GM11168 (cell line): ENCODE data around the gene ADCY1.

Experiments used
- in situ Hi-C: fragments of 300-500 bp; cut with MboI; formaldehyde crosslinking; loops from one replicate; pipeline ENCODE4 v1.12.0; 2022; ENCODE audit warnings: low sequenced_read_pairs; ENCODE audit not compliant: unreplicated experiment

Gene ADCY1

DNA sequence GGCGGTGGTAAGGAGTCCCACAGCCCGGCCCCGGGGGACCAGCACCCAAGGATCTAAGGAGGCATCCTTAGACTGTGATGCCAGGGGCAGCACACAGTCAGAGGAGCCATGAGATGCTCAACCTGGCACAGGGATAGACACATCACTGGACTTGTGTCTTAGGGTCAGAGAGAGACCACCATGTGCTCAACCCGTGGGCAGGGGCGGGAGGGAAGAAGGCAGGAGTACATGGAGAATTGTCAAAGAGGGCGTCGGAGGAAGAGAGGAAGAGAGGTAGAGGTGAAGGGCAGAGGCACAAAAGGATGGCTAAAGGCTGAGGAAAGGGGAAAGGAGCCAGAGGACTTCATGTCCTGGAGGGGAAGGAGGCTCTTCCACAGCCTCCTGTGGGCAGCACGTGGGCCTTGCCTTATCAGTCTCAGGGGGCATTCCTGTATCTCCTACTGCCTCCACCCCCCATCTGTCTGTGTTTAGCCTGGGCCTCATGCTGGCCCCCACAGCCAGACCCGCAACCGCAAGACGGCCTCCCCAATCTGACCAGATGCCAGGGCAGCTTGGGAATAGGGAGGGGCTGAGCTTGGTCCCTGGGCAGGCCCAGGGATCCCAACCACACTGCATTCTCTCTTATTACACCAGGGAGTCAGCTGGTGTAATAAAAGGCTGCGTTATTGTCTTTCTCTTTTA is 2.2 kb downstream of the ADCY1 start:
- in situ Hi-C loops = no loop called here

DNA sequence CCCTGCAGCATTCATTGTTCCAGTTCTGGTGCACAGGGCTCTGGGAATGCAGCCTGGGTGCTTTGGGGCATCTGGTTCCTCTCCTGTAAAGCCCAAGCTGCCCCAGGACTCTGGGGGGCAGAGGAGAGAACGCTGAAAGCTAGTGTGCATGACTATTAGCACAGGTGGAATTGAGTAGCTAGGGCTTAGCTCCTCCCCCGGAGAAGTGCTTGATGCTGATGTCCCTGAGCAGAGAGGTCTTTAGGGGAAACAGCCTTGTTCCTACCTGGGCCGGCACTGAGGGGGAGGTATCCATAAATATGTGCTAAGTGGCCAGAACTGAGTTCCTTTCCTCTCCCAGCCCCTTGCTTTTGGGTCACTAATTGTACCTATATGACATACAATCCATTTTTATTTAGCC is 3.9 kb downstream of the ADCY1 start:
- in situ Hi-C loops = no loop called here

DNA sequence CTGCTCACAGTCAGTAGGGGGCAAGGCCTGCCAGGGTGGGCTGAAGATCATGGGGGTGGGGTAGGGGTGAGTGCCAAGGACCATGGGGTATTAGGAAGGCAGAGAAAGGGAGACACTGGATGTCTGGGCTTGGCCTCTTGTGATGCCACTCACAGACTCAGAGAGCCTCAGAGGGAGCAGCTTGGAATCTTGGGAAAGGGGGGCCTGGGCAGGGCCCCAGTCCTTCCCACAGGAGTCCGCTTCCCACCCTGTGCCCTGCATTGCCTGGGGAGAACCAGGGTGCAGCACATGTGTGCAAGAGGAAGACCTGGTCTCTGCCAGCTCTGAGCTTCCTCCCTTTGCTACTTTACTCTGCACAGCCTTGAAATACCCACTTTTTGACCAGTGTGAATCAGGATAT is 4.3 kb downstream of the ADCY1 start:
- in situ Hi-C loops = no loop called here

GRCh38 chr7:45579391-45579801 is 5.2 kb downstream of the ADCY1 start:
- in situ Hi-C loops = no loop called here

GRCh38 chr7:45580053-45580872 is 6.1 kb downstream of the ADCY1 start:
- in situ Hi-C loops = no loop called here

DNA sequence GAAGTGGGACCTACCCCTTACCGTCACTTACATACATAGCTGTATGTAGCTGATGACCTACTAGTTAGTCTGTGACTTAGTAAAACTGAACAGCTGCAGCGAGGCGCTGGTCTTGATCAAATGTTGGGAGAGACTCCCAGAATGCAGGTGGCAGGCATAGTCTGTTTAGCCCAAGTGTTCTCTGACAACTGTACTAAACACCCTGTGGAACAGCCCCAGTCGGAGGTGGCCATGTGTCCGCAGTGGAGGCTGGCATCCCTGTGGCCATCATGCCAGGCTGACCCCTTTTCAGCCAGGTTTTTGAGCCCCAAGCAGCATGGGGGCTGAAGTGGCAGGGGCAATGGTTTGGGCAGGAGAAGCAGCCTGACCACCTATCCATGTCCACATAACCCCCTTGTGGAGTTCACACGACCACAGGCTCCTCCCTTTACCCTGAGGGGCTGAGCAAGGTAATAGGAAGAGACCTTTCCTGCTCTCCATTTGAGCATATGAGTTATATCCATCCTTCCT is 7.2 kb downstream of the ADCY1 start:
- in situ Hi-C loops = no loop called here

GRCh38 chr7:45582136-45582749 is 8.1 kb downstream of the ADCY1 start:
- in situ Hi-C loops = no loop called here

DNA sequence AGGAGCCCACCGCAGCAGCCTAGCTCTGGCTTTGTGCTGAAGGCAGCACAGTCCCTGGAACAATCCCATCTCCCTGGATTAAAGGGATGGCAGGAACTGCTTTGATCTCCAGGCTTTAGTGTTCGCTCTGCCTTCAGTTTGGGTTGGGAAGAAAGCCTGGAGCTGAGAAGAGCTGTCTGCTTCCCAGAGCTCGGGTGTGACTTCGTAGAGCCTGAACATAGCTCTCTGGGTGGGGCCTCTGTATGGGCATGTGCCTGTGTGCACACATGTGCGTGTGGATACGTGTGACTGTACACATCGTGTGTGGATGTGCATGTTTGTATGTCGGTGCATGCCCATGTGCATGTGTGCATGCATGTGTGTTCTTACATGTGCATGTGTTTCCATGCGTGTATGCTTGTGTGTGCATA is 8.7 kb downstream of the ADCY1 start:
- in situ Hi-C loops = no loop called here

DNA sequence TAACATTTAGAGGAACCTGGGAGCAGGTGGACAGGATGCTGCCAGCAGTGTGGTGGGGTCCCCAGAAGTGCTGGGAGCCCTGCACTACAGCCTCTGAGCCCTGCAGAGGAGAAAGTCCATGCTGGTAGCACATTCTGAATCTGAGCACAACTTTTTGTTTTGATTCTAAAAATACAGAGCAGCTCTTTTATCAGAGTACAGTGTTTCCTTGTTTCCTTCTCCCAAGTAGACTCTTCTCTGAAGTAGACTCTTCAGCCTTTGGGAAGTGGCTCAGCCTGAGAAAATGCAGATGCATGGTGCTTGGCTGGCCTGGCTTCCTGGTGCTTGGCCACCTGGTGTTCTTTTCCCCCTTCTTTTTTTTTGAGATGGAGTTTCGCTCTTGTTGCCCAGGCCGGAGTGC is 9.1 kb downstream of the ADCY1 start:
- in situ Hi-C loops = no loop called here

GRCh38 chr7:45584261-45585210 is 10.4 kb downstream of the ADCY1 start:
- in situ Hi-C loops = no loop called here

- in situ Hi-C loops = no loop called here
These were observed 11.5 kb downstream of the ADCY1 start for GRCh38 chr7:45585628-45586027.

DNA sequence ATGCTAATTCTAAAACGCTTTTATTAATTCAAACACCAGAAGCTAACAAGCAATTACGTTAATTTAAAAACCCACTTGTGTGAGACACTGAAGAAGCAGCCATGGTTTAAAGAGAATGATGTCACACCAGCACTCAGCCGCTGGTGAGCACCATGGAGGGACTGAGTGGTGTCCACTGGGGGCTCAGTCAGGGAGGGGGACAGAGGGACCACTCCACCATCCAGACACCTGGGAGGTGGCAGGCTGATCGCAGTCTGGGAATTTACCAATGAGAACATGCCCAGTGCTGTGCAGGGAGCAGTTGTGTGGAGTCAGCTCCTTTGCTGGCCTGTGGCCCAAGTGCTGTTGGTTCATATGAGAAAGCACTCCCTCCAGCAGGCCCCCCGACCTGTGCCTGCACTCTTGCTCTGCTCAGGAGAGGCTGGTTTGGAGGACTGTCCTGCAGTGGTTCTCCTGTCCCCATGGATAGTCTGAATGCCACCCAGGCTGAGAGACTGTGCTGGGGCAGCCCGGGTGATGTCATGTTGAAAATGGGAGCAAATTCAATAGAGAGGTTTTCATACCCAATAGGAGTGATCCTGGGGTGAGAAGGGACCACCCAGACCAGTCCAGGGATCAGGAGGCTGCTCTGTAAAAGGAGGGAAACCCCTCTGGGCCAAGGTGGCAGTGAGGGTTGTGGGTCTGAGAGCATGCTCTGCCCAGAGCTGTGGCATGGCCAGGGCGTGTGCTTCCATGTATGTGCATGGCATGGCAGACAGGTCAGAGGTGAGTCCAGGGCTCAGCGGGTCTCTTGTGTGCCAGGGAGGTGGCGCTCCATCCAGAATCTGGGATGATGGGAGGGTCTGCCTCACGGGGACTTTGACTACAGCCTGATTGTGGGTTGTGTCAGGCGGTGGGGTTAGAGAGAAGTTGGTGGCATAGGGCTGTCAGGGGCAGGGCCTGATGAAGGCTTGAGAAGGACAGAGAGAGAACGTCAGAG is 12.7 kb downstream of the ADCY1 start:
- in situ Hi-C loops = no loop called here

- in situ Hi-C loops = no loop called here
These were observed 14.3 kb downstream of the ADCY1 start for GRCh38 chr7:45588466-45588865.

DNA sequence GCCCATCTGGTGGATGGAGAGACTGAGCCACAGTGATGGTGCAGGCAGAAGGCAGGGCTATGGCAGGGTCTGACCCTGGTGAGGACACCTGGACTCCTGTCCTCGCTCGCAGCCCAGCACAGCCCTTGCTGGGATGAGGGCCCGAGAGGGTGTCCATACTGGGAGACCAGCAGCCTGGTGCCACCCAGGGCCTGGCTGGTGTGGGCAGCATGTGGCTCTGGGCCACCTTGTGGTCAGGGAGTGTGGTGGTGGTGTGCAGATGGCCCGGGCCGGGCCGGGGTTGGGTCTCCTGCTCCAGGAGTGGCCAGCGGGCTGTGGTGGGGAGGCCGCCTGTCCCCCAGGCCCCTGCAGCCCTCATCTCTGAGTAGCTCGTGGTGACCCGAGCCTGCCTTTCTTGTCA is 14.9 kb downstream of the ADCY1 start:
- in situ Hi-C loops = no loop called here

DNA sequence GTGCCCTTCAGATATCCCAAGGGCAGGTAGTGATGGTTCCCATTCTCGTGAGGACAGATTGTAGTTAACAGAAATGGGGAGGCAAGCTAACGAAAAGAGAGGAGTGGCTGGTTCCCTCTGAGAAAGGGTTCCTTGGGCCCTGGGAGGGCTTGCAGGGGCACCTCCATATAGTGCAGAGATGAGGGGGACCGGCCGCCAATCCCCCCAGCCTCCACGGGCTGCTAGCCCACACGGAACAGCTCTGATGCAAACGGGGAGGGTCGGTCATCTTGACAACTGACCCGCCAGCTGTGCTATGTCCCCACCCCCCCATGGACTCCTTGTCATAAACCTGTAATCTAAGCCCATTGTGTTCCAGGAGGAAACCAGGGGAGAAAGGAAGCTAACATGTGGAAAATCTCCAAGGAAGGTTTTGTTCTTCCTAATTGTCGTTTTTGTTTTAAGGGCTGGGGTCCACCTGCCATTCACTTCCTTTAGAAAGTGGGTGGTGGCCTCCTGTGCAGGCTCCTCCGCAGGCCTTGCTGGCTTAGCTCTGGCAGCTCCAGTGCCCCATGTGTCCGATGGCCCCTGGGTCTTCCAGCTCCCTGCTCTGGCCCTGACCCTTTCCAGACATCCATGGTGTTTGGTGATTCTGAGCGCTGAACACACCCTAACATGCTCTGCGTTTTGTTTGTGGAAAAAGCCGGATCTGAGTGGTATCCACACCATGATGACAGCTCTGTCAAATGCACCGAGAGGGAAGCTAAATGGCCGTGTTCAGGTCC is 15.9 kb downstream of the ADCY1 start:
- in situ Hi-C loops = no loop called here

DNA sequence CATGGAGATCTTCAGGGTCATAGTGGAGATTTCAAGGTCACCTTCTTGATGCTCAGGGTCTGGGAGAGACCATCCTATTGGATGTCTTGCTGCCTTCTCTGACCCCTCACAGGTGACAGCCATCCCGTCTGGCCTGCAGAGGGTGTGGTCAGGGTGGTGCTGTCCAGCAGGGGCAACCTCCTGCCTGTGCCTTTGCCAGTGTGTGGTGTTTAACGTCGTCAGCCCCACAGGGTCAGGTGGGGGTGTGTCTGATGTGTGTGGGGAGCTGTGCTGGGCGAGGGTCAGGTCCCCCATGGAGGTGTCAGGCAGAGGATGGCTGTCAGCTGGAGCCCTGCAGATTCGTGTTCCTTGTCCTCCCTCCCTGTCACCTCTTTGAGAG is 16.5 kb downstream of the ADCY1 start:
- in situ Hi-C loops = no loop called here

GRCh38 chr7:45591101-45591906 is 17.1 kb downstream of the ADCY1 start:
- in situ Hi-C loops = no loop called here
